C4-2B (cell line): ENCODE data around the gene MKLN1.

Experiments
- CTCF ChIP-seq: fragments of 450-650 bp; conservative IDR thresholded peaks from 2 replicates; pipeline ENCODE4 v1.5.1; 2017; ENCODE audit warnings: mild to moderate bottlenecking
- ZFX ChIP-seq: fragments of 450-650 bp; IDR thresholded peaks from 2 replicates; pipeline ENCODE4 v1.6.1; 2017

GRCh38 chr7:131511071-131511470, 183.4 kb downstream of the MKLN1 start:
- TF ChIP-seq CTCF (no peak), ZFX (no peak)
